ENCODE data around the gene SPSB1. TPM values are rescaled to one million over a fixed set of nuclear protein-coding genes. Genes with fewer than 3 reads are reported as not detected.
A peak's percentile ranks its signal among the peaks of the same experiment; 100 is the strongest.

Gene SPSB1
- total RNA-seq, 1 donor from 2014 or later, result 78.6 TPM

GRCh38 chr1:9346566-9346965, 53.9 kb downstream of the SPSB1 start:
- Mint-ChIP-seq H3K36me3 (ENCODE audit: unreplicated experiment) (peaks cover 11% of the 10 kb centered on the region), H3K27ac (ENCODE audit: unreplicated experiment) (peak overlapping the region; percentile 66), H3K4me1 (ENCODE audit: low read depth, unreplicated experiment) (peaks cover 61% of the 10 kb centered on the region), H3K4me3 (ENCODE audit: unreplicated experiment) (peak overlapping the region; percentile 34), H3K9me3 (ENCODE audit: unreplicated experiment) (peaks cover 26% of the 10 kb centered on the region), H3K27me3 (ENCODE audit: unreplicated experiment) (peaks cover 17% of the 10 kb centered on the region)
- DNase-seq, result peak; percentile 13
- no peak for TF ChIP-seq CTCF (IDR thresholded peaks at IDR 0.05; ENCODE audit: partially characterized antibody, unreplicated experiment)

- TF ChIP-seq CTCF (IDR thresholded peaks at IDR 0.05; ENCODE audit: partially characterized antibody, unreplicated experiment), result no peak
- H3K27ac Mint-ChIP-seq (ENCODE audit: unreplicated experiment), result no peak overlapping the region
- H3K4me3 Mint-ChIP-seq (ENCODE audit: unreplicated experiment), result no peak overlapping the region
- peaks cover 23% of the 10 kb centered on the region for H3K9me3 Mint-ChIP-seq (ENCODE audit: unreplicated experiment)
- H3K27me3 Mint-ChIP-seq (ENCODE audit: unreplicated experiment), result peaks cover 17% of the 10 kb centered on the region
- no peak for DNase-seq
- peaks cover 61% of the 10 kb centered on the region for H3K4me1 Mint-ChIP-seq (ENCODE audit: low read depth, unreplicated experiment)
- H3K36me3 Mint-ChIP-seq (ENCODE audit: unreplicated experiment), result peaks cover 11% of the 10 kb centered on the region
Measured at GRCh38 chr1:9347095-9347850, 54.6 kb downstream of the SPSB1 start.

DNA sequence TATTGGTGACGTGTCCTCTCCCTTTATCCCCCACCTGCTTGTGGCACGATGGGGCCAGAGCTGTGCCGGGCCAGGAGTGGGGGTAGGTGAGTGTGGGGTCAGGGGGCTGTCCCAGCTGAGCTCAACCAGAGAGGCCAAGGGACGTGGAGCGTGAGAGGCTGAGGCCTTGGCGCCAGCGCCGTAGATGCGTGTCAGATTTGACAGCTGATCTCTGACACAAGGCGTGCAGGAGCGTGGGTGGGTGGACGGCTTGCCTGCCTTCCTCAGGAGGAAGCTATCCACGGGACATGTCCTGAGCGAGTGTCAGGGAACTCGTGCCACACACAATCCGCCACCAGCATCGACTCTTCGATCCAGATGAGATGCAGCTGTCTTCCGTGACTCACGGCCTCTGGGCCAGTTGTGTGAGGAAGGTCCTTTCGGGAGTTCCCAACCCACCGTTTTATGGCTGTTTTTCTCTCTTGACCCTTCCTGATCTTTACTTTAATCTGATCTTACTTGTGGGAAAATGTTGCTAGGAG, 56.7 kb downstream of the SPSB1 start:
- TF ChIP-seq CTCF (IDR thresholded peaks at IDR 0.05; ENCODE audit: partially characterized antibody, unreplicated experiment), result no peak
- DNase-seq, result peak; percentile 21
- peaks cover 66% of the 10 kb centered on the region for H3K4me1 Mint-ChIP-seq (ENCODE audit: low read depth, unreplicated experiment)
- H3K9me3 Mint-ChIP-seq (ENCODE audit: unreplicated experiment), result peaks cover 13% of the 10 kb centered on the region
- peak overlapping the region; percentile 58 for H3K4me3 Mint-ChIP-seq (ENCODE audit: unreplicated experiment)
- peak overlapping the region; percentile 91 for H3K27ac Mint-ChIP-seq (ENCODE audit: unreplicated experiment)
- H3K36me3 Mint-ChIP-seq (ENCODE audit: unreplicated experiment), result peaks cover 5% of the 10 kb centered on the region
- peaks cover 15% of the 10 kb centered on the region for H3K27me3 Mint-ChIP-seq (ENCODE audit: unreplicated experiment)

DNA sequence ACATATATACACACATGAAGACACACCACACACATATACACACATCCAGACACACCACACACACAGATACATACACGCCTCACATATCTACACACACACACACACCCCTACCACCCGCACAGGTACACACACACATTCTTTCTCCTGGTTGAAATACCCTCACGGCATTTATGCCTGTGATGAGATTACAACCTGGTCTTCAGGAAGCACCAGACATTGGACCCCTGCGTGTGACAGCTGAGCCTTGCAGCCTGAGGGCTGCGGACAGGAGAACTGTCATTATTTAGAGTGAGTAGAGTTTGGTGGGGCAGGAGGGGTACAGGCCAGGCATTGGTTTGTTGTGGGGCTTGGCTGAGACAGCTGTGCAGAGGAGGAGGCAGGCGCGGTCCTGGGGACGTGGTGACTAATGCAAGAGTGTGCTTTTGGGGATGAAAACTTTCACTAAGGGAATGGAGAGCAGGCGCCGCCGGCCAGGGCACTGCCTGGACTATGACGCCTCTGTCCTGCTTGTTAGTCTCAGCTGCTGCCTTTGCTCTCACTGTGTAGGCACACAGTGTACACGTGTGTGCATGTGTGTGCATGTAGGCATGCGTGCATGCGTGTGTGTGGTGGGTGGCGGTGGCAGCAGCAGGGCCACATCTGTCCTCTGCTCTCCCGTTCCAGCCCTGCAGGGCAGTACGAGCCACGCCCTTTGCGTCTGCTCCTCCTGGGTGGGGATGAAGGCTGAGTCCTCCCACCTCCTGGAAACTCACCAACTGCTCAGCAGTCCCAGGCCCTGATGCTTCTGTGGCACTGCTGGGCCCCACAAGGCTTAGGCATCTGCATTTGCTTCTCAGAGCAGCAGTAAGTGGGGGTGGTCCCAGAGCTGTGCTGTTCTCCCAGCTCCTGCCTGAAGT, 57.6 kb downstream of the SPSB1 start:
- Mint-ChIP-seq H3K9me3 (ENCODE audit: unreplicated experiment) (peaks cover 13% of the 10 kb centered on the region), H3K36me3 (ENCODE audit: unreplicated experiment) (peaks cover 5% of the 10 kb centered on the region), H3K27me3 (ENCODE audit: unreplicated experiment) (peaks cover 15% of the 10 kb centered on the region), H3K4me3 (ENCODE audit: unreplicated experiment) (peak overlapping the region; percentile 58), H3K4me1 (ENCODE audit: low read depth, unreplicated experiment) (peaks cover 65% of the 10 kb centered on the region), H3K27ac (ENCODE audit: unreplicated experiment) (peak overlapping the region; percentile 91)
- DNase-seq, result peak; percentile 51
- no peak for TF ChIP-seq CTCF (IDR thresholded peaks at IDR 0.05; ENCODE audit: partially characterized antibody, unreplicated experiment)
